HG02981 (cell line): ENCODE data around the gene GATAD2A.
"Not testable (repeated sequence)": the region's sequence is repeated elsewhere in the genome, so short reads cannot be mapped to it uniquely, and the experiment has no call there.

Experiments
- ATAC-seq: cut with Tn5 transposase; IDR thresholded peaks from one replicate; pipeline ENCODE4 v1.9.1; 2021; ENCODE audit warnings: mild to moderate bottlenecking, moderate library complexity; ENCODE audit not compliant: unreplicated experiment

Gene GATAD2A

DNA sequence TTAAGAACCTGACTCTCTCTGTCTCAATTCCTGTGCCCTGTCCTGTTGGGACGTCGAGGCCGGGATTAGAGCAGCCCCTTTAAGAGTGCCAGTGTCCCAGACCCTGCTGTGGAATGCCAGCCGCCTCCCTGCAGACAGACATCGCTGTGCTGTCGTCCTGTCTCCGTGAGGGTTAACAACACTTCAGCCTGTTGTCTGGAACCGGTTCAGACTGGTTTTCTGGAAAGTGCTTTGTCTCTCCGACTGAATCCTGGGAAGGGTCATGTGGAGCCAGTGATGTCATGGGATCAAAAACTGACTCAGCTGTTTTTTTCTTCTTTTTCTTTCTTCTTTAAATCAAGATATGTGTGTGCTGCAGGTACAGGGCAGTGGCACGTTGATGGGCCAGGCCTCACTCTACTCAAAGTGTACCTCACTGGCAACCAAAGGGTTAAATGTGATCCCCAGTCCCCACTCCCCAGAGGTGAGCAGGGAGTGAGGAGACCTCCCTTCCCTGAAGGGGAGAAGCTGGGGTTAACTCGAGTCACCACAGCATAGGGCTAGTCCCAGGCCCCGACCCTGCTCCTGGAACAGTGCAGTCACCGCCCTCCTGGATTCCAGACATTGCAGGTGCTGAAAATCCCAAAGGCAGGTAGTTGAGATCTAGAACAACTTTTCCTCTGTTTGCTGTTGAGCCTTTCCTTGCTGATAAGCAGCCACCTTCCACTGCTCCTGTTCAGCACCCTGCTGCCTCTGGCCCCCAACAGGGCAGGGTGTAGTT is 59.0 kb downstream of the GATAD2A start:
- no peak for ATAC-seq

DNA sequence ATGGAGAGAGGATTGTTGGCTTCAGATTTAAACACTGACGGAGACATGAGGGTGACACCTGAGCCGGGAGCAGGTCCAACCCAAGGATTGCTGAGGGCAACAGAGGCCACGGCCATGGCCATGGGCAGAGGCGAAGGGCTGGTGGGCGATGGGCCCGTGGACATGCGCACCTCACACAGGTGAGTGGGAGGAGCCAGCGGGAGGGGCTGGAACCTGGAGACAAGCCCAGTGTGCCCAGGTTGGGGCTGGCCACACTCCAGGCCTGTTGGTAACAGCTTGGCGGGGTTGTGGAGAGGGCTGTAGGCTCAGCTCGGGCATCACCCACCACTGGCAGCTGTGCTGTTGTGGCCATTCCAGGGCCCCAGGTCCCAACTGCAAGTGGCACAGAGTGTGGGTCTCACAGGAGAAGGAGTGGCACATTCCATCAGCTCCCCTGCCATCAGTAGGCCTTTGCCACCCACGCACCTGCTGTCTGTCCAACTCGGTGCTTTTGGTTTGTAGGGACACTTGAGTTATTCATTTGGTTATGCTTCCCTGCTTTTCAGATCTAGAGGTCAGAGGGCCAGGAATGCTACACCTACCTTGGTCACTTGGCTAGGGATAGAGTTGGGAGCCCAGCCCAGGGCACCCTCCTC is 60.1 kb downstream of the GATAD2A start:
- no peak for ATAC-seq

DNA sequence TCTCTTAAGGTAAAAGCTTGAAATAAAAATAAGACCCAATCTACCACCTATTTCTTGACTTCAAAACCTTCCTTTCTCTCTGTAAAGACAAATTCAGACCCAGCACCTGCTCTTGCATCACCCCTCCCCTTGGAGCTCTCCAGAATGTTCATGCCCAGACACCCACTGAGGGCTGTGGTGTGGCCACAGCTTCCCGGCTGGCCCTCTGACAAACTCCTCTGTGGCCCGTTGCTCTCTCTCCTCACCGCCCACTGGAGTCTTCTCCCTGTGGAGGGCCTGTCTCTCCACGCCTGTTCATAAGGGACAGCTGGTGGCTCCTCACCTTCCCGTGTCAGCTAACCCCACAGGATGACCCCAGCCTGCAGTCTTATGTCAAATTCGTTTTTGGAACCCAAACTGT is 60.7 kb downstream of the GATAD2A start:
- ATAC-seq: no peak

DNA sequence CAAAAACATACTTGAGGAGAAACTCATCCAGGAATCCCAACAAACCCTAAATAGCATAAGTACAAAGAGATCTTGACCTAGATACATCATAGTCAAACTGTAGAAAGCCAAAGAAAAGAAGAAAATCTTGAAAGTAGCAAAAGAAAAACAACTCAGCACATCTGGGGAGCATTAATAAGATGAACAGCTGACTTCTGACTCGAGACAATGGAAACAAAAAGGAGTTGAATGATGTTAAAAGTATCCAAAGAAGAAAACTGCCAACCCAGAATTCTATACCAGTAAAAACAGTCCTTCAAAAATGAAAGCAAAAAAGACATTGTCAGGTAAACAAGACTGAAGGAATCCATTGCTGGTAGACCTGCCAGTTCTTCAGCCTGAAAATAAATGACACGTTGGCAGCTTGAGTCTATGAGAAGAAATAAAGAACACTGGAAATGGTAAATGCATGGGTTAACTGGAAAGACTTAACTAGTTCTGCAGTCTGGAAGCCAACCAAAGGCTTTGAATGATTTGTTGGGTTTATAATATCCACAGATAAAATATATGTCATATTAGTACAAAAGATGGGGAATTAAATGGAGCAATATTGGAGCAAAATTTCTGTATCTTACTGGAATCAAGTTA is 63.1 kb downstream of the GATAD2A start:
- no peak for ATAC-seq

DNA sequence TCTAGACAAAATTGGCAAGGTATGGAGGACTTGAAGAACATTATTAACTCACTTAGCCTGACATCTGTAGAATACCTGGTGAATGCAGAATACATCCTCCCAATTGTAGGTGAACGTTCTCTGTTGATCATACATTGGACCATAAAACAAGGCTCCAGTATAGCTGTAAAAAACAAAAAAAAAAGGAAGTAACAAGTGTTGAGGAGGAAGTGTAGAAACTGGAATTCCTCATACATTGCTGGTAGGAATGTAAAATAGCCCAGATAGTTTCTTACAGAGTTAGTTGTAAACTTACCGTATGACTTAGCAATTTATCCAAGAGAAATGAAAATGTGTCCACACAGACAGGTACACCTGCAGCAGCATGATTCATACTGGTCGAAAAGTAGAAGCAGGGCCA is 65.1 kb downstream of the GATAD2A start:
- no peak for ATAC-seq

DNA sequence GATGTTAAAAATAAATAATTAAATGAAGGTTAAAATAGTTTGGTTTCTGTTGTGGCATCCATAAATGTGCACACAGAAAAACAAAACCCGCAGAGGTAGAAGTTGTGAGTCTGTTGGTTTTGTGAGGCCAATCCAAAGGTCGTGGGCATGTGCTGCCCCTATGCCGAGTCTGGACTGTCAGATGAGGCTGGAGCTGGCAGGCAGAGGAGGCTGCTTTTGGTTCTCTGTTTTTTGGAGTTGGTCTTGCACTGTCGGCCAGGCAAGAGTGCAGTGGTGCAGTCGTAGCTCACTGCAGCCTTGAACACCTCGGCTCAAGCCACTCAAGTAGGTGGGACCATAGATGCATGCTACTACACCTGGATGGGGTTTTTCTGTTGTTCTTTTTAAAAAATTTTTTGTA is 66.2 kb downstream of the GATAD2A start:
- ATAC-seq: no peak

DNA sequence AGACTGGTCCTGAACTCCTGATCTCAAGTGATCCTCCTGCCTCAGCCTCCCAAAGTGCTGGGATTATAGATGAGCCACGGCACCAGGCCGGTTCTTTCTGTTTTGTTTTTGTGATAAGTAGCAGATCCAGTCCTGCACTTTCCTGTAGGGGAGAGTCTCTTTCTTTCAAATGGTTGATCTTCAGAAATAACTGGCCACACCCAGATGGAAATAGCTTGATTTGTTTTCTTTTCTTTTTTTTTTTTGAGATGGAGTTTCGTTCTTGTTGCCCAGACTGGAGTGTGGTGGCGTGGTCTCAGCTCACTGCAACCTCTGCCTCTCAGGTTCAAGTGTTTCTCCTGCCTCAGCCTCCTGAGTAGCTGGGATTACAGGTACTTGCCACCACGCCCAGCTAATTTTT is 66.6 kb downstream of the GATAD2A start:
- not testable (repeated sequence) for ATAC-seq

DNA sequence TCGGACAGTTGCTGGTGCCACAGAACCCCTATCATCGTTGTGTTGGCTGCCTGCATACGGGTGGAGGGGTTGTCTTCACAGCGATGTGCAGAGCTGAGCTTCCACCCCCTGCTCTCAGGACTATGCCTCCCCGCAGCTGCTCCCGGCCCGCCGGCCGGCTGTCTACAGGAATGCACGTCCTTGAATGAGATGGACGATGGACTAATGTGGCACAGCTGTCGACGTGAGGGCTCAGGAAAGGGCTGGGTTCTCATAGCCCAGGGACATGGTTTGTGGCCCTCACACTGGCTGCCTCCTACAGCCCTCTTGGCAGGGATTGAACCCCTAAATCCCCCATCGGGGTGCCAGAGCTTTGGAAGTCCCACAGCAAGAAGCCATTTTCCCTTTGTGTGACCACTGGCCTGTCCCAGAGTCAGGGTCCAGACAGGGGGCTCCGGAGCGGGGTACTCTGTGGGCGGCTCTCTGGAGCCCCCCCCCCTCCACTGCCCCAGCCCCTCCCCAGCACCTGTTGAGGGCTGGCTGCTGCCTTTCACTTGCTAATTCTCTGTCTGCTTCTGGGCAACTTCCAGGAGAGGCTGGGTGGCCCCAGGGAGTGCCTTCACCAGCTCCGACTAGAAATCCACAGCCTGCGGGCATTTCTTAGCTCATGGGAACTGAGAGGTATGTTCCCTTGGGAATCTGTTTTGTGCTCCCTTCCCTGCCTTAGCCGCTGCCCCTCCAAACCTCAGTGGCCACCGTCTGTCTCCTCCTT is 69.7 kb downstream of the GATAD2A start:
- ATAC-seq: no peak

DNA sequence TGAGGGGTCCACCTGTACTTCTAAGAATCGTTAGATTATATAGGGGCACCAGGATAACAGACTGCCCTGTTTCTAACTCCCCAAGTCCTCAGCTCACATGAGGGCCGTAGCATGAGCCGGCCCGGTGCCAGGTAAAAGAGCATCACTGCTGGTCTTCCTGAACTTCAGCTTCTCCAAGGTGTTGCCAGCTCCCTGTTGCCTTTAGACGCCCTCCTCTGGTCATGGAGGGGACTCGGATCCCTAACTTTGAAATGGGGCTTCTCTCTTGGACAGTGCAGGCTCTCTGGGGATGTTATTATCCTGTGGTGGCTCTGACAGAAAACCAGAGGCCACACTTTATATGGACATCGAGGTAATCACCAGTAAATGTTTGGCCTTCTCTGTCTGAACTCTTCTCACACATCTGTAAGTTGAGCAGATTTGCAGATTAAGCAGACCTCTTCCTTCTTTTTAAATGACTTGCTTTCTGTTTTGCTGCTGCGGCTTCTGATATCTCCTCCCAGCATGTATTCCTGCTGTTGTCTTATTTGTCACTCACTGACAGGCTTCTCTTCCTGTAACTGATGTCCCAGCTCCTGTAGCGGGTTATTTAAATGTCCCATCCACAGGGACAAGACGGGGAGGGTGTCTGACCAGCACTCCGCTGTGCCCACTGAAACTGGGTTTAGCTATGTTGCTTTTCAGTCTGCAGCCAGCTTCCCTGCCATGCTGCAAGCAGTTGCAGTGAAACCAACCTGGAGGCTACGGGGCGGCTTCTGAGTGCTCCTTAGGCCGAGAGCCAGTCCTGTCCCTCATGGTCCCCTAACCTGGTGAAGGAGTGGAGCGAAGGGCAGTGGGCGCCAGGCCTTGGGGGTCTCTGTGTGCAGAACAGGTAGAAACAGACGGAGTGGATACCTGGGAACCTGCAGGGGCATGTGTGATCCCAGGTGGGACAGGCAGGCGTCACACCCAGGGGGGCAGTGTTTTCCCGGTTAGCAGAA is 70.7 kb downstream of the GATAD2A start:
- ATAC-seq: no peak

DNA sequence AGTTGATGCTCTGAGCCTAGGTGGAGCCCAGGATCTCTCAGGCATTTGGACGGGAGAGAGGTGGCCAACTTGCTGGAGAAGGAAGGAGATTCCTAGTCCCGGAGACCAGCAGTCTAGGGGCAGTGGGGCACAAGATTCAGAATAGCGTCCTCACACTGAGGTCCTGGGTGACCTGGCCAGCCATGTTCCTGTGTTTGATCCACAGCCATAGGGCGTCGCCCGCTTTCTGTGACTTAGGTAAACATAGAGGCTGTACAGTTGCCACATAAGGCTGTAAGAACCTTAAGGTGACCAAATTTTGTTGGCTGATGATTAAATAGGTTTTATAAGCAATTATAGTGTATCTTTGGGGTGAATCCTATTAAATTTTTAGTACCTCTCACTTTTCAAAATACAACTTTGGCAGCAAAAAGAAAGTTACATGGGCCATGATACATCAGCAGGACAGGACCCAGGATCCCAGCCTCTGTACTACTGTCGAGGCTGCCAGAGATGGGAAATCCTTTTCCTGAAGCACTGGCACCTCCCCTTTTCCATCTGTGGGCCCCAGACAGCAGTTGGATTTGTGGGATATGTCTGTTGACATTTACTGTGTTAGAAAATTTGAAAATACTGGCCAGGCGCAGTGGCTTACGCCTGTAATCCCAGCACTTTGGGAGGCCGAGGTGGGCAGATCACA is 72.4 kb downstream of the GATAD2A start:
- ATAC-seq: no peak

DNA sequence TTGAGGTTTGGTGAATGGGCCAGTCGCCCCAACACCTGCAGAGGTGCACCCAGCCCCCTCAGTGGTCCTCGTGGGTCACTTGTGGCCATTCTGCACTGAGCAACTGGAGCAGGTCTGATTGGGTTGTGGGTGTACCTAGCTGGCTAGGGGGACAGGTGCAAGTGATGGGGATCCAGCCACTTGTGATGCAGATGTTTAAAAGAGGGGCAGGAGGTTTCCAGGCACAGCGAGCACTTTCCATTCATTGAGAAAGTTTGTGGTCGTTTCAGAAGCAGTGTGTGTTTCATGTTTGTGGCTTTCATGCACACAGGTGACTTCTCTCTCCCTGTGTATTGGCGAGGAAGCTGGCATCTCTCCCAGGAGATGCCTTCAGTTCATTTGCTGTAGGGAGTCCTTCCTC is 75.2 kb downstream of the GATAD2A start:
- no peak for ATAC-seq

DNA sequence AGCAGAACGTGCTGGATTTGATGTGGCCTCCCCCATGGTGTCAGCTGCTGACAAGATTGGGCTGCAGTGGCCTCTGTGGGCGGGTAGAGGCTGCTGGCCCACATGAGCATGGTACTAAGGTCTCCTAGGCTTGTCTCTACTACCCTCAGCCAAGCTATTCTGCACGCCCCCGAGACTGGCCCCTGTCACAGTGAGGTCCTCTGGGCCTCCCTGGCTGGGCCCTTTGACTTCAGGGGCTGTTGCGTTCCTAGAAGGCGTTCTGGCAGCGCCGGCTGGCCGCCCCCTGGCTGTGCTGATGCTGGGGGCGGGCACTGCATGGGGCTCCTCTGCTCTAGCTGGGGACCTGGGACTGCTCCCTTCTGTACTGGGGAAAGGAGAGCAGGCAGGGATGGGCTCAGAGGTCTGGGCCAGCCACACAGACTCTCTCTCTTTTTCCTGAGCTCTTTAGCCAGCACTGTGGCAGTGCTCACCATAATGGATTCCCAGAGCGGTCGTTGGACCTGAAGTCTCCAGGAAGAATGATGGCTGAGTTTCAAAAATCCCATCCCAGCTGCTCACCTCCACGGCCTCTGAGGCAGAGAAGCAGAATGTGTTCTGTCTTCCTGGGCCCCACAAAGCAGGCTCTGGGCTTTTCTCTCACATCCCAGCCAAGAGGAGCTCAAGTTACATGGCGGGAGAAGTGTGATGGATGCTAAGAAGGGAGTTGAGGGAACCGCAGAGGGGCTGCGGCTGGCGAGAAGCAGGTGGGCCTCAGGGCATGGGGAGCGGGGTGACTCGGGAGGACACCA is 77.5 kb downstream of the GATAD2A start:
- no peak for ATAC-seq

DNA sequence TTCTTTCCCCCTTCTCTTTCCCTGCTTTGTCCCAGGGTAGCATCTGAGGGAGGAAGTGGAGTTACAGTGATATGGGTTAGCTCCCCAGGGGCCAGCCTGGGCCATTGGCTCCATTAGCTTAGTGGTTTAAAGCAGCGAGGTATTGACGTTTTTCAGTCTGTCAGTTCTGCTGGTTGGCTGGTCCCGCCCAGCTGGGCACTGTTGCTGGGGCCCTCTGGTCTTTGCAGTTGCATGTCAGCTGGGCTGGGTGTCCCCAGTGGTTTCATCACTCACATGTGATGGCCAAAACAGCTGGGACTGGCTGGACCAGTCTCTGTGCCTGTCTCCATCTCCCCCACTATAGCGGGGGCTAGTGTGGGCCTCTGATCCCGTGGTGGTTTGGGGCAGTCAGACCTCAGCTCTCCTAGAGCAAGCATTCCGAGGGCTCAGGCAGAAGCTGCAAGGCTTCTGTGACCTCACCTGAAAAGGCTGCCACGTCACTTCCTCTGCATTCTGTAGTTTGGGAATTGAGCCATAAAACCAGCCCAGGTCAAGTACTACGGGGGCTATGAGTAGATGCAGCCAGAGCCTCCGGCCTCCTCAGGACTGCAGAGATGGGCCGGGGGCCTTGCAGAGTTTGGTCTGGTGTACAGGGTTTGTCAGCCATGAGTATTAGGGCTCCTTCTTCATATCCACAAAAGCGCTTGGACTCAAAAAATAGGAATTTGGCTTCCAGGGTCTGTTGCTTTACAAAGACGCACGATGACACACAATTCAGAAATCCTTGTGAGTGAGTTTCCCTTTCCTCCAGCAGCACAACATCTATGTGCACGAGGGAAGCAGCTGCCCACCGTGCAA is 79.9 kb downstream of the GATAD2A start:
- no peak for ATAC-seq

DNA sequence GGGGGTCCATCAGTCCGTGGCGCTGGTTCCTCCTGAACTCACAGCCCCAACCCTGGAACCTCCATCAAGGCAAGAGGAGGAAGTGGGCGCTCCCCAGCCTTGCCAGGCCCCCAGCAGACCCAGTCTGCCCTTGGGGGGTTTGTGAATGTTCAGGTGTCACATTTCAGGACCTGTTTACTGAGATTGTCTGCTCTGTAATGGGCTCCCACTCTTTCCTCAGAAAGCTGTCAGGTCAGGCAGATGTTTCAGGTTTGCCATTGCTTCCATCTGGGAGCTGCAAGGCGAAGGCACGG is 80.5 kb downstream of the GATAD2A start:
- ATAC-seq: no peak

DNA sequence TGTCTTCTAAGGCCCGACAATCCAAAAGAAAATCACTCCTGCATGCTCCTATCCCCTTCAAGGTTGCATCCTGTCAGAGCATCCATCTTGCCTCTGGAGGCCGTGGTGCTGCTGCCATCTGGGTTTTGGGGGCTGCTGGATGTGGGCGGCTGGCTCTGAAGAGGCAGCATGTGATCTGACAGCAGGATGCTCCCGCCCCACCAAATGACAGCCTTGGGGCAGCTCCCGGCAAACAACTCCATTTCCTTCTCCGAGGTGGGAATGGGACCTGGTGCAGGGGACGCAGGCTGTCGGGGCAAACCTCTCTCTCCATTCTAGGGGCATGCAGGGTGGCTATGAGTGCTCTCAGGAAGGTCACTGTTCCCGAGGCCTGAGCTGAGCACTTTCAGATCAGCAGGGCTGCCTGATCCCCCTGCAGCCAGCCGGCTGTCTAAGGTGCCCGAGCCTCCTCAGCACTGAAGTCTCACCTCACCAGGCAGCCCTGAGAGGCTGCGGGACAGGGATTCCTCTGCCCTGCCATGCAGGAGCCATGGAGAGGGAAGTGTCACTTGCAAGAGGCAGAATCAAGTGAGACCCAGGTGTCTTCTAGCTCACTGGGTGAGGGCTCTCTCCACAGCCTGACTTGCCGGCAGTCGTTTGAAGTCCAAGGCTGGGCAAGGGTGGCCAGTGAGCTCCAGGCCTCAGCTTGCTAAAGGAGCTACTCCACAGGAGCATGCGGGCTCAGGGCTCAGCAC is 81.0 kb downstream of the GATAD2A start:
- ATAC-seq: no peak

DNA sequence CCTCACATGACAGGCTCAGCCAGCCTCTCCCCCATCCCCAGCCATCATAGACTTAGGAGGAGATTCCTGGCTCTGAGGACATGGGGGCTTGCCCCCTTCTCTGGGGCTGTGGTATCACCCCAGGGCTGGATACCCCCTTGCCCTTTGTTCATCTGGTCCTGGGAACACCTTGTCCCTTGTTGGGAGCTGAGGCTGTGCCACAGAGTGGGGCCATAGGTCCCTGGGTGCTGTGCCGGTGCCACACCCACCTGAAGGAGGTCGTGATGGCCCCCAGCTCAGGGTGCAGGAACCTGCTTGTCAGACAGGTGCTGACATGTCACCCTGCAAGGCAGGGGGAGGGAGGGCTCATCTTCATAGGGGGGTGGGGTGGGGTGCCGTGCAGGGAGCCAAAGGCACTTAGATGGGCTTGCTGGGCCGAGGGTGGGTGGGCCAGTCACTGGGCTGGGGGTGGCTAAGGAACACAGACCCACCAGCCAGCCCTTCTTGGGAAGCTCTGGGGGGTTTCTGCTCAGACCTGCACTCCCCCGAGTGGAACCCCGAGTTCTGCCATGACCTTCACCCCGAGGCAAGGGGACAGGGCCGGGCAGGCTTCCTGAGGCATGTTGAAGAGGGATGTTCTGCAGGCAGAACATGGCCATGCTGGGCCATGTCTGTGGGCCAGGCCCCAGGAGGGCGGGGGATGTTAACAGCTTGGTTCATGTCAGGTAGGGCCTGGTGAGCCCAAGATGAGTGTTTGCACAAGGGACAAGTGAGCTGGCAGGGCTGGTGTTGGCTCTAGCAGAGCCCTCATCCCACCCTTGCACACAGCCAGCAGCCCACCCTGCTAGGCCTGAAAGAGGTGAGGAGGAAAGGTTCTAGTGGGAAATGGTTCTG is 81.8 kb downstream of the GATAD2A start:
- ATAC-seq: no peak
